ENCODE results near the gene KIAA2012. TPM values are rescaled to one million over a fixed set of nuclear protein-coding genes. Genes with fewer than 3 reads are reported as not detected.
A peak's percentile ranks its signal among the peaks of the same experiment; 100 is the strongest.

The KIAA2012 gene
- total and polyA plus RNA-seq, 4 donors, result under 0.01 to 0.61 (median 0.42) TPM

DNA sequence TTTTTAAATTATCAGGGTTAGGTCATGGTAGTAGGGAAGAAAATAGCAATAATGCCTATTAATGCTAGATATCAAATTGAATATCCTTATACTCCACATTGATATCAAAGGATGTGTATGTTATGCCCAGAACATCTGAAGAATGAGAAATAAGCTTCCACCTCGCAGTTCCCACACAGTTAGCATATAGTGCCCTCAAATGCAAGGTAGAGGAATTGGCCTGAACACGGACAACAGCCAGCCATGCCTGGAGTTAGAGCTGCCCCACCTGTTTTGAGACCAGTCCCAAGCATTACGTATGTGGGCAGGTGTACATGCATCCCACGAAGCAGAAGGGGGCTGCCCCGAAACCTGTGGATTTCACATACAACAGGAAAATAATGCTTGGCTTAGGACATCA, 85.7 kb downstream of the KIAA2012 start:
- Histone ChIP-seq H3K36me3 (ENCODE audit: control insufficient read depth in 4 of 4, insufficient read depth in 3 of 4, low read depth in 1 of 4, low read length in 3 of 4) (no peaks in the 10 kb centered on the region), H3K4me1 (ENCODE audit: control insufficient read depth in 4 of 4, insufficient read depth in 4 of 4, low read length in 3 of 4) (no peaks in the 10 kb centered on the region), H3K9ac (ENCODE audit: low read depth in 1 of 2, low read length in 2 of 2) (no peak overlapping the region), H3K27me3 (ENCODE audit: control insufficient read depth in 4 of 4, insufficient read depth in 4 of 4, low read length in 3 of 4) (no peaks in the 10 kb centered on the region), H3K4me3 (ENCODE audit: low read depth in 1 of 3, low read length in 3 of 3) (no peak overlapping the region), H3K27ac (ENCODE audit: low read depth in 1 of 2, low read length in 2 of 2) (no peak overlapping the region), H3K9me3 (ENCODE audit: control insufficient read depth in 4 of 4, low read length in 3 of 4) (no peaks in the 10 kb centered on the region)
- 71% methylated on average over 5 of the region's 5 CpGs for WGBS
- TF ChIP-seq, protein P1, sequence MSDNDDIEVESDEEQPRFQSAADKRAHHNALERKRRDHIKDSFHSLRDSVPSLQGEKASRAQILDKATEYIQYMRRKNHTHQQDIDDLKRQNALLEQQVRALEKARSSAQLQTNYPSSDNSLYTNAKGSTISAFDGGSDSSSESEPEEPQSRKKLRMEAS (IDR thresholded peaks at IDR 0.05), result no peak
- TF ChIP-seq RXRA (IDR thresholded peaks at IDR 0.05) (no peak), GABPA (IDR thresholded peaks at IDR 0.05 in 1 of 2, conservative IDR thresholded peaks at IDR 0.05 in 1 of 2) (no peak), RAD21 (IDR thresholded peaks at IDR 0.05) (peak in 1 of 2 donors; percentile 26), FOXA2 (IDR thresholded peaks at IDR 0.05) (no peak), TAF1 (conservative IDR thresholded peaks at IDR 0.05) (no peak)
- TF ChIP-seq, protein P2, sequence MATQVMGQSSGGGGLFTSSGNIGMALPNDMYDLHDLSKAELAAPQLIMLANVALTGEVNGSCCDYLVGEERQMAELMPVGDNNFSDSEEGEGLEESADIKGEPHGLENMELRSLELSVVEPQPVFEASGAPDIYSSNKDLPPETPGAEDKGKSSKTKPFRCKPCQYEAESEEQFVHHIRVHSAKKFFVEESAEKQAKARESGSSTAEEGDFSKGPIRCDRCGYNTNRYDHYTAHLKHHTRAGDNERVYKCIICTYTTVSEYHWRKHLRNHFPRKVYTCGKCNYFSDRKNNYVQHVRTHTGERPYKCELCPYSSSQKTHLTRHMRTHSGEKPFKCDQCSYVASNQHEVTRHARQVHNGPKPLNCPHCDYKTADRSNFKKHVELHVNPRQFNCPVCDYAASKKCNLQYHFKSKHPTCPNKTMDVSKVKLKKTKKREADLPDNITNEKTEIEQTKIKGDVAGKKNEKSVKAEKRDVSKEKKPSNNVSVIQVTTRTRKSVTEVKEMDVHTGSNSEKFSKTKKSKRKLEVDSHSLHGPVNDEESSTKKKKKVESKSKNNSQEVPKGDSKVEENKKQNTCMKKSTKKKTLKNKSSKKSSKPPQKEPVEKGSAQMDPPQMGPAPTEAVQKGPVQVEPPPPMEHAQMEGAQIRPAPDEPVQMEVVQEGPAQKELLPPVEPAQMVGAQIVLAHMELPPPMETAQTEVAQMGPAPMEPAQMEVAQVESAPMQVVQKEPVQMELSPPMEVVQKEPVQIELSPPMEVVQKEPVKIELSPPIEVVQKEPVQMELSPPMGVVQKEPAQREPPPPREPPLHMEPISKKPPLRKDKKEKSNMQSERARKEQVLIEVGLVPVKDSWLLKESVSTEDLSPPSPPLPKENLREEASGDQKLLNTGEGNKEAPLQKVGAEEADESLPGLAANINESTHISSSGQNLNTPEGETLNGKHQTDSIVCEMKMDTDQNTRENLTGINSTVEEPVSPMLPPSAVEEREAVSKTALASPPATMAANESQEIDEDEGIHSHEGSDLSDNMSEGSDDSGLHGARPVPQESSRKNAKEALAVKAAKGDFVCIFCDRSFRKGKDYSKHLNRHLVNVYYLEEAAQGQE (IDR thresholded peaks at IDR 0.05), result no peak
- no peak for DNase-seq (ENCODE audit: low spot score)

DNA sequence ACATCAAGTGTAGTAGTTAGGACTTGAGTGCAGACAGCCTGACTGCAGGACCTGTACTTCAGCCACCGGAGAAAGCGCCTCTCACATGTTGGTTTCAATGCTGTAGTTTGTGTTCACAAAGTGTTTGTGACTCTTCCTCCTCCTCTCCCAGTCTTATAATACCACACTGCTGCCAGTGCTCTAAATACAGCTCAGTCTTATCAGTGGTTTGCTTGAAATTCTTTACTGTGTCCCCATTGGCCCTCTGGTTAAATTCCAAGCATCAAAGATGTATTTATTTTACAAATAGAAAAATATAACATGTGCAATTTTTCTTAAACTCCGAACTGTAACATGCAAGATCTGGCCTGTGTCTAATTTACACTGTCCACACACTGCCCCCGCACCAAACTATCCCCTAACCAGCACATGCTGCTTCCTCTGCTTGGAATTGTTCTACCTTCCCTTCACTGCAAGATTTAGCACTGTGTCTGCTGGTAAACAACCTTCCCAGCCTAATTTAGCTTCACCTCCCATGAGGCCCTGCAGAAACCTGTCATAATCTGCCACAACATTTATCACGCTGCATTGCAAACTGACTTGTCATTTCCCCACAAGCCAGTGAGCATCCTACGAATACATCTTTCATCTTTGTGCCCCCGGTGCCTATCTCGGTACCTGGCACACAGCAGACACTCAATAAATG, 88.2 kb downstream of the KIAA2012 start:
- DNase-seq (ENCODE audit: low spot score), result no peak
- TF ChIP-seq, protein P2 (IDR thresholded peaks at IDR 0.05), result no peak
- TF ChIP-seq FOXA2 (IDR thresholded peaks at IDR 0.05), result no peak
- Histone ChIP-seq H3K36me3 (ENCODE audit: control insufficient read depth in 4 of 4, insufficient read depth in 3 of 4, low read depth in 1 of 4, low read length in 3 of 4) (no peaks in the 10 kb centered on the region), H3K9ac (ENCODE audit: low read depth in 1 of 2, low read length in 2 of 2) (no peak overlapping the region), H3K4me1 (ENCODE audit: control insufficient read depth in 4 of 4, insufficient read depth in 4 of 4, low read length in 3 of 4) (no peaks in the 10 kb centered on the region), H3K27me3 (ENCODE audit: control insufficient read depth in 4 of 4, insufficient read depth in 4 of 4, low read length in 3 of 4) (no peaks in the 10 kb centered on the region), H3K4me3 (ENCODE audit: low read depth in 1 of 3, low read length in 3 of 3) (no peak overlapping the region), H3K27ac (ENCODE audit: low read depth in 1 of 2, low read length in 2 of 2) (no peak overlapping the region), H3K9me3 (ENCODE audit: control insufficient read depth in 4 of 4, low read length in 3 of 4) (no peaks in the 10 kb centered on the region)
- 76% methylated on average over 8 of the region's 8 CpGs for WGBS

DNA sequence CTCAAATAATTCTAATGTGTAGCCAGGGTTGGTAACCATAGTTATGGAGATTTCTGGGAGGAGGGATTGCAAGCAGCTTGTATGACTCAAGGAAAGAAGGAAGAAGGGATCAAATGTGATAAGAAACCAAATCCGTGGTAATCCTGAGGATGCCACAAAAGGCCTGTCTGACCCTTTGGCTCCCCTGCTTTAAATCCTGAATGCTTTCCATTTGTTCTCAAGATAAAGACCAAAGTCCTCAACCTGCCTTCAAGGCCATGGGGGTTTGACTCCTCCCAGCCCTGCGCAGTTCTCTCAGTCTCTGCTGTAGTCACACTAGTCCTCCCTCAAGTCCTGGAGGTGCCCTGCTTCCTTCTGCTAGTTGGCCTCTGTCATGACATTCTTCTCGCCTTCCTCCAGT, 91.4 kb downstream of the KIAA2012 start:
- H3K9ac ChIP-seq (ENCODE audit: low read depth in 1 of 2, low read length in 2 of 2), result no peak overlapping the region
- no peak overlapping the region for H3K27ac ChIP-seq (ENCODE audit: low read depth in 1 of 2, low read length in 2 of 2)
- TF ChIP-seq SP1 (IDR thresholded peaks at IDR 0.05), result no peak
- TF ChIP-seq, protein P1 (IDR thresholded peaks at IDR 0.05), result no peak
- TF ChIP-seq, protein P2 (IDR thresholded peaks at IDR 0.05), result no peak
- TF ChIP-seq, protein P3, sequence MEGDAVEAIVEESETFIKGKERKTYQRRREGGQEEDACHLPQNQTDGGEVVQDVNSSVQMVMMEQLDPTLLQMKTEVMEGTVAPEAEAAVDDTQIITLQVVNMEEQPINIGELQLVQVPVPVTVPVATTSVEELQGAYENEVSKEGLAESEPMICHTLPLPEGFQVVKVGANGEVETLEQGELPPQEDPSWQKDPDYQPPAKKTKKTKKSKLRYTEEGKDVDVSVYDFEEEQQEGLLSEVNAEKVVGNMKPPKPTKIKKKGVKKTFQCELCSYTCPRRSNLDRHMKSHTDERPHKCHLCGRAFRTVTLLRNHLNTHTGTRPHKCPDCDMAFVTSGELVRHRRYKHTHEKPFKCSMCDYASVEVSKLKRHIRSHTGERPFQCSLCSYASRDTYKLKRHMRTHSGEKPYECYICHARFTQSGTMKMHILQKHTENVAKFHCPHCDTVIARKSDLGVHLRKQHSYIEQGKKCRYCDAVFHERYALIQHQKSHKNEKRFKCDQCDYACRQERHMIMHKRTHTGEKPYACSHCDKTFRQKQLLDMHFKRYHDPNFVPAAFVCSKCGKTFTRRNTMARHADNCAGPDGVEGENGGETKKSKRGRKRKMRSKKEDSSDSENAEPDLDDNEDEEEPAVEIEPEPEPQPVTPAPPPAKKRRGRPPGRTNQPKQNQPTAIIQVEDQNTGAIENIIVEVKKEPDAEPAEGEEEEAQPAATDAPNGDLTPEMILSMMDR (IDR thresholded peaks at IDR 0.05; ENCODE audit: low read depth, low read length, missing input control), result no peak
- TF ChIP-seq, protein P4, sequence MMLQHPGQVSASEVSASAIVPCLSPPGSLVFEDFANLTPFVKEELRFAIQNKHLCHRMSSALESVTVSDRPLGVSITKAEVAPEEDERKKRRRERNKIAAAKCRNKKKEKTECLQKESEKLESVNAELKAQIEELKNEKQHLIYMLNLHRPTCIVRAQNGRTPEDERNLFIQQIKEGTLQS (IDR thresholded peaks at IDR 0.05), result no peak
- TF ChIP-seq RAD21 (IDR thresholded peaks at IDR 0.05), result no peak

More for the DNA sequence above, 91.4 kb downstream of the KIAA2012 start:
- WGBS, result 71% methylated on average over 3 of the region's 3 CpGs
- Histone ChIP-seq H3K4me3 (ENCODE audit: low read depth in 1 of 3, low read length in 3 of 3) (no peak overlapping the region), H3K36me3 (ENCODE audit: control insufficient read depth in 4 of 4, insufficient read depth in 3 of 4, low read depth in 1 of 4, low read length in 3 of 4) (no peaks in the 10 kb centered on the region), H3K27me3 (ENCODE audit: control insufficient read depth in 4 of 4, insufficient read depth in 4 of 4, low read length in 3 of 4) (no peaks in the 10 kb centered on the region), H3K9me3 (ENCODE audit: control insufficient read depth in 4 of 4, low read length in 3 of 4) (no peaks in the 10 kb centered on the region), H3K4me1 (ENCODE audit: control insufficient read depth in 4 of 4, insufficient read depth in 4 of 4, low read length in 3 of 4) (no peaks in the 10 kb centered on the region)
- DNase-seq (ENCODE audit: low spot score), result no peak
